ENCODE results near the gene GGACT.

- TF ChIP-seq GATA3 (IDR thresholded peaks at IDR 0.05; ENCODE audit: low read depth, low read length): no peak
- TF ChIP-seq GATA2 (IDR thresholded peaks at IDR 0.05; ENCODE audit: low read depth, low read length): no peak
Measured at GRCh38 chr13:100600461-100600860, 11.9 kb upstream of the GGACT start.
